Left renal cortex interstitium (tissue), 4 donors: ENCODE data around the gene SMLR1. TPM values are rescaled to one million over a fixed set of nuclear protein-coding genes. Genes with fewer than 3 reads are reported as not detected.

Source experiments
- polyA plus RNA-seq, 4 donors: library from polyadenylated mRNA; unstranded; fragments of 120-200 nt; gene quantifications; one replicate each; pipeline ENCODE4 v1.2.1, GENCODE V29; 2013; ENCODE audit not compliant: insufficient read length in 4 of 4

SMLR1 gene
- polyA plus RNA-seq, 4 donors: 1.0 to 4.4 (median 2.0) TPM

Other genes starting within 250 kb of the SMLR1 start
- gene EPB41L2, start 235.8 kb downstream of the SMLR1 start, polyA plus RNA-seq: 100 to 1,000 TPM; 132 to 169 (median 152) TPM